Skin epidermis (tissue), 12 donors: ENCODE results near the gene TRANK1.
"Not testable (repeated sequence)": the region's sequence is repeated elsewhere in the genome, so short reads cannot be mapped to it uniquely, and the experiment has no call there.

Source experiments
- H3K27ac ChIP-seq, 21 experiments: fragments of 200-600 bp; sonication (generic) in 11 of 21; one replicate each; pipeline ENCODE4 v1.5.0; 2020; ENCODE audit warnings: mild to moderate bottlenecking in 3 of 21, inconsistent platforms in 2 of 21, moderate library complexity in 2 of 21
- H3K4me3 ChIP-seq, 7 experiments: fragments of 200-600 bp; sonication (generic) in 2 of 7; one replicate each; pipeline ENCODE4 v1.5.0; 2020; ENCODE audit warnings: inconsistent platforms in 2 of 7, mild to moderate bottlenecking in 2 of 7, moderate library complexity in 1 of 7

The TRANK1 gene

GRCh38 chr3:36900474-36901443, 44.1 kb downstream of the TRANK1 start:
- no peak overlapping the region for H3K4me3 ChIP-seq
- no peak overlapping the region for H3K27ac ChIP-seq

DNA sequence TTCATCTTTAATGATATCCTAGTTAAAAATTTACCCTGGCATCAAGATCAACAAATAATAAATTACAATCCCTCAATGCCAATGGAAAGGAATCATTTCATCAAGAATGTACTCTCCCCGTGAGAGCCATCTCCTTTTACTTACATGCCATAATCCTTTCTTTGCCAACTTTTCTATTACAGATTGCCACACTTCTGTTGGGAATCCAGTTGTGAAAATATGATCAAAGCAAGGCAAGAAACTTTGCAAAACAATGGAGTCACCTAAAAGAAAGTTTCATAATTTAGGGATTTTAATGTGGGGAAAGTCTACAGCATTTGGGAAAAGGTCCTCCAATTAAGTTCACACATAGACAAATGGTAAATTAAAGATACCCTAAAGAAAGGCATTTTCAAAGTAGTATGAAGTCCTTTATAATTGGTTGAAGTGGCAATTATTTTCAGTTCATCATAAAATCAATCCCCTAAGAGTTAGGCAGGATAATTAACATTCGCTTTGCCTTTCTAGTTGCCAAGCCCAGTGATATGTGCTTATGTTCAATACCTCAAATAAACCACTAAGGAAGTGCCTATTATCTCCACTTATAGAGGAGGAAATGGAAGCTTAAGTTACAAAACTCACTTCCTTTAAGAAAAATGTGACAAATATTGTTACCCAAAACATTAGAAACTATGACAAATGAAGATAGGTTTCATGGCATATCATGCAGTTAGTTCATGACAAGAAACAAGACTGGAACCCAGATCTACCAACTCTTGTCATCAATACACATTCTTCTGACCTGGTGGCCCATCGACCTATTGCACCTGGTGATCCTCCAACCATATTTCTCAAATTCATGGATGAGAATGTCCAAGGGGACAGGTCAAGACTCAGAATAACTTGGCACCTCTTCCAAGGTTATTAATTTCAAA, 49.1 kb downstream of the TRANK1 start:
- Histone ChIP-seq H3K27ac (peak overlapping the region in 2 of 21 experiments; percentile 7 to 47), H3K4me3 (no peak overlapping the region)

DNA sequence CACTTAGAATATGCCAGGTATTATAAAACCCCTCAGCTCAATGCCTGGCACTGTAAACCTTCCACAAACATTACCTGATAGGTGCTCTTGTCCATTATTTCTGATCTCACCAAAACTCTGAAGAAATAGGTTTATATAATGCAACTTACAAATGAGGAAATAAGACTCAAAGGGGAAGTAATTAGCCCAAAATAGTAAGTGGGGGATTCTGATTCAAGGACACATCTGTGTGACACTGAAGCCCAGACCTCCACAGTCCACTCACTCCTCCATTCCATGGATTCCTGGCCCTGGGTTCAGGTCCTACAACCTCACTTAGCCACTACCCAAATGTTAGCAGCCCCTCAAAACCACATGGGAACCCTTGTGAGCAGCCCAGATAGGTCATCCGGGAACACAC, 49.9 kb downstream of the TRANK1 start:
- Histone ChIP-seq H3K27ac (peak overlapping the region in 2 of 21 experiments; percentile 7 to 47), H3K4me3 (no peak overlapping the region)

- peak overlapping the region in 6 of 21 experiments; percentile 22 to 64 (median 44) for H3K27ac ChIP-seq
- no peak overlapping the region for H3K4me3 ChIP-seq
Observed at GRCh38 chr3:36893826-36894225, 51.0 kb downstream of the TRANK1 start.

GRCh38 chr3:36893137-36893557, 51.7 kb downstream of the TRANK1 start:
- Histone ChIP-seq H3K27ac (peak overlapping the region in 8 of 21 experiments; percentile 22 to 64 (median 44)), H3K4me3 (no peak overlapping the region)

GRCh38 chr3:36892457-36893136, 52.3 kb downstream of the TRANK1 start:
- Histone ChIP-seq H3K27ac (peak overlapping the region in 8 of 21 experiments; percentile 38 to 64 (median 44)), H3K4me3 (no peak overlapping the region)

- no peak overlapping the region for H3K4me3 ChIP-seq
- H3K27ac ChIP-seq = peak overlapping the region in 4 of 21 experiments; percentile 33 to 47 (median 42)
Observed at GRCh38 chr3:36891701-36892160, 53.1 kb downstream of the TRANK1 start.

DNA sequence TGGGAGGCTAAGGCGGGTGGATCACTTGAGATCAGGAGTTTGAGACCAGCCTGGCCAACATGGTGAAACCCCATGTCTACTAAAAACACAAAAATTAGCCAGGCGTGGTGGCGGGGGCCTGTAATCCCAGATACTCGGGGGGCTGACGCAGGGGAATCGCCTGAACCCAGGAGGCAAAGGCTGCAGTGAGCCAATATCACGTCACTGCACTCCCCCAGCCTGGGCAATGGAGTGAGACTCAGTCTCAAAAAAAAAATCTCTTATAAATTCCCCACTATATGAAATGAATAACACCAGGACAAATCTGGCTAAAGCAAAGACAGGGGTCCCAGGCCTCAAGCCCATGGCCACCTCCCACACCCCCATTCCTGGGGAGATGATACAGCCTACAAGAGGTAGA, 53.8 kb downstream of the TRANK1 start:
- H3K27ac ChIP-seq = peak overlapping the region in 1 of 21 experiments; percentile 47

DNA sequence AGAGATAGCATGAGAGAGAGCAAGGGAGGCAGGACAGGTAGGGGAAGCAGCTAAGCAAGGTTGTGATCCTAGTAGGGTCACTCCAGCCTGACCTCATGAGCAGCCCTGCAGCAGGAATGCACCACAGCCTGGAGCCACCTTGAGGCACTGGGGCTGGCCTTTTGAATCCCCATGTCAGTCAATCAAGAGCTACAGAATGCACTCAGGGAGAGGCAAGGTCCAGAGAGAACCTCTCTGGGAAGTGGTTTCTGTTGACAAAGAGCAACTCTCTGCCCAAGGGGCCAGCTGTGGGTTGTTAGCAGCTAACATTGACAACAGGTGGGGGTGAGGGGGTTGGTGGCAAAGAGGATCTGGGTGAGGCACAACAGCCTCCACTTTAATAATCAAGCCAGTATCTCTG, 54.6 kb downstream of the TRANK1 start:
- no peak overlapping the region for H3K4me3 ChIP-seq

More for the DNA sequence above, 53.8 kb downstream of the TRANK1 start:
- not testable (repeated sequence) for H3K4me3 ChIP-seq

DNA sequence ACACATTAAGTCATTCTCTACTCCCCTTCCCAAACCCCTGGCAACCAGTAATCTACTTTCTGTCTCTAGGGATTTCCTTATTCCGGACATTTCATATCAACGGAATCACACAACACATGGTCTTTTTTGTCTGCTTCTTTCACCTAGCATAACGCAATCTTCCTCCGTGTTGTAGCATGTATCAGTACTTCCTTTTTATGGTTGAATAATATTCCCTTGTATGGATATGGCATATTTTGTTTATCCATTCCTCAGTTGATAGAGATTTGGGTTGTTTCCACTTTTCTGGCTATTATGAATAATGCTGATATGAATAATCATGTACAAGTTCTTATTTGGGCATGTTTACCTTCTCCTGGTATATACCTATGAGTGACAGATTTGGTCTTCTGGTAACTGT, 63.1 kb downstream of the TRANK1 start:
- Histone ChIP-seq H3K4me3 (no peak overlapping the region), H3K27ac (no peak overlapping the region)

More for the DNA sequence above, 54.6 kb downstream of the TRANK1 start:
- no peak overlapping the region for H3K27ac ChIP-seq

DNA sequence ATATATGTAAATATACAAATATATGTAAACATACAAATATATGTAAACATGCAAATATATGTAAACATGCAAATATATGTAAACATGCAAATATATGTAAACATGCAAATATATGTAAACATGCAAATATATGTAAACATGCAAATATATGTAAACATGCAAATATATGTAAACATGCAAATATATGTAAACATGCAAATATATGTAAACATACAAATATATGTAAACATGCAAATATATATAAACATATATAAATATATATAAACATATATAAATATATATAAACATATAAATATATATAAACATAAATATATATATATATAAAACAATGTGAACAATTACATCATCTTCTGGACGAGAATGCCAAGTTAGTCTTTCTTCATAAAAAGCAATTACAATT, 65.0 kb downstream of the TRANK1 start:
- H3K4me3 ChIP-seq, H3K27ac ChIP-seq: not testable (repeated sequence)

- no peak overlapping the region for H3K4me3 ChIP-seq
Observed at GRCh38 chr3:36877930-36878685, 66.7 kb downstream of the TRANK1 start.

DNA sequence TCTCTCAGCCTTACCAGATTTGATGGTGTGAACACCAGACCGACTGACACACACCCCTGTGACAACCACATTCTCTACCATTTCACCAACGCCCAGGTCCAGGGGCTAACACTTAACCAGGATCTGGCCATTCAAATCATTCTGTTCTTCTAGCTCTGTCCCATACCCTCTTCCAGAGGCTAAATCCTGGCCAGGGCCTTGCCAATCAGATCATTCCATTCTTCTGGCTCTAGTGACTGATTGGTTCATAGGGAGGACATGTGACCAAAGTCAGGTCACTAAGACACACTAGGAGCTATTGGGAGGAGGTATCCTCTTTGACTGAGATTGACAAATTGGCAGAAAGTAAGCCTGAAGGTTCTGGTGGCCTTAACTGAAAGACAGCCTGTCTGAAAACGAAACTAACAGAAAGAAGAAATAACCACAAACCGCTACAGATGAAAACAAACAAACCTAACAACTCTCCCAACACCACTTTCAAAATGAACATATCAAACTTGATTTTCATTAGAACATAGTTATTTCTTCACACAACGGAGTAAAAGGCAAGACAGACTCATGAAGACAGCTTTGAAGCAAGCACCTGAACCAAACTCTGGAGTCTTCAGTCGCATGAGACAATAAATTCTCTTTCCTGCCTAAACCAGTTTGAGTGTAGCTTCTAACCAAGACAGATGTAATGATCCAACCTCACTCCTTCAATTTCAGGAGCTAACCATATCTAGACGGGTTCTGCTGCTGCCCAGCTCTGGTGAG, 68.5 kb downstream of the TRANK1 start:
- Histone ChIP-seq H3K4me3 (no peak overlapping the region), H3K27ac (peak overlapping the region in 15 of 21 experiments; percentile 9 to 87 (median 55))

More at GRCh38 chr3:36877930-36878685, 66.7 kb downstream of the TRANK1 start:
- H3K27ac ChIP-seq = peak overlapping the region in 1 of 21 experiments; percentile 87

GRCh38 chr3:36875397-36875796, 69.5 kb downstream of the TRANK1 start:
- no peak overlapping the region for H3K4me3 ChIP-seq
- H3K27ac ChIP-seq = peak overlapping the region in 2 of 21 experiments; percentile 80 to 87

GRCh38 chr3:36874424-36874823, 70.4 kb downstream of the TRANK1 start:
- H3K4me3 ChIP-seq = no peak overlapping the region
- H3K27ac ChIP-seq = no peak overlapping the region

- Histone ChIP-seq H3K27ac (no peak overlapping the region), H3K4me3 (no peak overlapping the region)
Observed at GRCh38 chr3:36871379-36872126, 73.3 kb downstream of the TRANK1 start.
